Fibroblast of upper back skin (primary cell): Measurements from ENCODE around the gene TSPAN5.
"Not testable (repeated sequence)": the region's sequence is repeated elsewhere in the genome, so short reads cannot be mapped to it uniquely, and the experiment has no call there.

Experiments
- DNase-seq: peaks from one replicate; pipeline ENCODE4 v3.0.0-alpha.2; 2013

The TSPAN5 gene

GRCh38 chr4:98658287-98659105 lies at the start of gene TSPAN5:
TSPAN5 (minus strand) TSS chr4:98658611.
- peak; percentile 81 for DNase-seq

- DNase-seq: no peak
These were observed 48.5 kb upstream of the TSPAN5 start for GRCh38 chr4:98706935-98707334.

GRCh38 chr4:98706200-98706813 lies 47.9 kb upstream of the TSPAN5 start:
- no peak for DNase-seq

- not testable (repeated sequence) for DNase-seq
These were observed 47.2 kb upstream of the TSPAN5 start for GRCh38 chr4:98705586-98705985.

GRCh38 chr4:98700656-98701055 lies 42.2 kb upstream of the TSPAN5 start:
- DNase-seq: no peak

- DNase-seq: no peak
These were observed 35.7 kb upstream of the TSPAN5 start for GRCh38 chr4:98694076-98694475.

- DNase-seq: no peak
These were observed 34.0 kb upstream of the TSPAN5 start for GRCh38 chr4:98692411-98692810.

- no peak for DNase-seq
These were observed 33.2 kb upstream of the TSPAN5 start for GRCh38 chr4:98691588-98691987.

- no peak for DNase-seq
These were observed 31.2 kb upstream of the TSPAN5 start for GRCh38 chr4:98689507-98690174.

GRCh38 chr4:98688411-98689290 lies 30.2 kb upstream of the TSPAN5 start:
- DNase-seq: no peak

GRCh38 chr4:98687876-98688275 lies 29.5 kb upstream of the TSPAN5 start:
- no peak for DNase-seq

- no peak for DNase-seq
These were observed 28.4 kb upstream of the TSPAN5 start for GRCh38 chr4:98686847-98687246.

GRCh38 chr4:98686043-98686707 lies 27.8 kb upstream of the TSPAN5 start:
- no peak for DNase-seq

- DNase-seq: no peak
These were observed 27.0 kb upstream of the TSPAN5 start for GRCh38 chr4:98685225-98686042.

GRCh38 chr4:98682719-98683118 lies 24.3 kb upstream of the TSPAN5 start:
- DNase-seq: no peak

GRCh38 chr4:98680806-98681205 lies 22.4 kb upstream of the TSPAN5 start:
- DNase-seq: no peak

- no peak for DNase-seq
These were observed 21.3 kb upstream of the TSPAN5 start for GRCh38 chr4:98679738-98680137.

- peak; percentile 28 for DNase-seq
These were observed 19.4 kb upstream of the TSPAN5 start for GRCh38 chr4:98677799-98678198.

- DNase-seq: no peak
These were observed 16.2 kb upstream of the TSPAN5 start for GRCh38 chr4:98674404-98675173.

- DNase-seq: no peak
These were observed 15.6 kb upstream of the TSPAN5 start for GRCh38 chr4:98673978-98674377.

GRCh38 chr4:98673288-98673644 lies 14.9 kb upstream of the TSPAN5 start:
- DNase-seq: no peak
